DND-41 (cell line): ENCODE measurements around the gene URM1.

ENCODE experiments used
- CTCF ChIP-seq: IDR thresholded peaks from 2 replicates; pipeline ENCODE4 v1.5.1; 2012; ENCODE audit warnings: borderline replicate concordance, low read length, moderate library complexity, mild to moderate bottlenecking; ENCODE audit not compliant: poor library complexity, severe bottlenecking; ENCODE audit errors: extremely low read depth
- EZH2 ChIP-seq: IDR thresholded peaks from 3 replicates; pipeline ENCODE4 v1.6.1; 2012; ENCODE audit warnings: borderline replicate concordance, low read depth, mild to moderate bottlenecking, moderate library complexity, low read length, inconsistent platforms; ENCODE audit not compliant: severe bottlenecking

GRCh38 chr9:128416014-128416413, 44.8 kb downstream of the URM1 start:
- TF ChIP-seq CTCF (no peak), EZH2 (no peak)
